Mucosa of rectum (tissue), 2 donors: ENCODE measurements around the gene CCL23.
A peak's percentile ranks its signal among the peaks of the same experiment; 100 is the strongest.
"Not testable (repeated sequence)": the region's sequence is repeated elsewhere in the genome, so short reads cannot be mapped to it uniquely, and the experiment has no call there.

Experiments
- H3K27ac ChIP-seq, 2 donors: one replicate each; pipeline ENCODE4 v1.7.0; 2013; ENCODE audit warnings: inconsistent platforms in 2 of 2, low read depth in 2 of 2, low read length in 2 of 2
- H3K27me3 ChIP-seq, 2 donors: one replicate each; pipeline ENCODE4 v1.7.0; 2013; ENCODE audit warnings: low read length in 2 of 2; ENCODE audit not compliant: control insufficient read depth in 2 of 2, insufficient read depth in 2 of 2
- H3K36me3 ChIP-seq, 2 donors: one replicate each; pipeline ENCODE4 v1.7.0; 2013; ENCODE audit warnings: low read length in 2 of 2; ENCODE audit not compliant: control insufficient read depth in 2 of 2, insufficient read depth in 2 of 2
- H3K4me1 ChIP-seq, 2 donors: one replicate each; pipeline ENCODE4 v1.7.0; 2013; ENCODE audit warnings: low read length in 2 of 2, mild to moderate bottlenecking in 1 of 2; ENCODE audit not compliant: control insufficient read depth in 2 of 2, insufficient read depth in 2 of 2
- H3K4me3 ChIP-seq, 2 donors: one replicate each; pipeline ENCODE4 v1.7.0; 2013; ENCODE audit warnings: low read length in 2 of 2
- H3K9ac ChIP-seq, 2 donors: one replicate each; pipeline ENCODE4 v1.7.0; 2013; ENCODE audit warnings: low read length in 2 of 2, low read depth in 1 of 2, mild to moderate bottlenecking in 1 of 2
- H3K9me3 ChIP-seq, 2 donors: one replicate each; pipeline ENCODE4 v1.7.0; 2013; ENCODE audit warnings: low read length in 2 of 2; ENCODE audit not compliant: control insufficient read depth in 2 of 2
- donor health status: healthy.
- donor health status: Normal muscosa, but diverticular disease.

Gene CCL23

DNA sequence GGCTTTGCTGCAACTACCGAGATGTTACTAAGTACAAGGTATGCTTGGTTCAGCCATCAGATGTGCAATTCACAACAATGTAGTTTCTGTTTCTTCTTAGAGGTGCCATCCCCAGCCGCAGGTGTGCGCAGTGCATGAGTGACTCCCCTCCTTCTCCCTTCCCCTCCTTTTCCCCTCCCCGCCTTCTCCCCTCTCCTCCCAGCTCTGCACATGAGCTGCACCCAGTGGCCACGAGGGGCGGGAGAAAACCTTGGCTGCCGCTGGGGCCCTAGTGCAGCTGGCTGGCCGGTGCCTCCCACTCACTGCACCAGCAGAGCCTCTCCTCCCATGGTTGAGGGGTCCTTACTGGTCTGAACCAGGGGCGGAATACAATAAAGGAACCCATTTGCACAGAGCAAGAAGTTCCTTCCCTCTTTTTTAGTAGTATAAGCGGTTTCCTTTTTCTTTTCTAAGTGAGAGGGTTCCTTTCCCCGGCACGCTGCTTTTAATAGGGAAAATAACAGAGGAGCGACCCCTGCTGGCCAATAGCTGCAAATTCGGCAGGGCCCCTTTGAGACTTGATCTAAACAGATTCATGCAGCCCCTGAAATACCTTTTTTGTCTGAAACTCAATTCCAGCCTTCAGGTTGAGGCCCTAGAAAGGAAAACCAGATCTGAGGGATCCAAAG, 8.6 kb downstream of the CCL23 start:
- Histone ChIP-seq H3K9me3 (no peaks in the 10 kb centered on the region), H3K27me3 (no peaks in the 10 kb centered on the region), H3K27ac (no peak overlapping the region)

DNA sequence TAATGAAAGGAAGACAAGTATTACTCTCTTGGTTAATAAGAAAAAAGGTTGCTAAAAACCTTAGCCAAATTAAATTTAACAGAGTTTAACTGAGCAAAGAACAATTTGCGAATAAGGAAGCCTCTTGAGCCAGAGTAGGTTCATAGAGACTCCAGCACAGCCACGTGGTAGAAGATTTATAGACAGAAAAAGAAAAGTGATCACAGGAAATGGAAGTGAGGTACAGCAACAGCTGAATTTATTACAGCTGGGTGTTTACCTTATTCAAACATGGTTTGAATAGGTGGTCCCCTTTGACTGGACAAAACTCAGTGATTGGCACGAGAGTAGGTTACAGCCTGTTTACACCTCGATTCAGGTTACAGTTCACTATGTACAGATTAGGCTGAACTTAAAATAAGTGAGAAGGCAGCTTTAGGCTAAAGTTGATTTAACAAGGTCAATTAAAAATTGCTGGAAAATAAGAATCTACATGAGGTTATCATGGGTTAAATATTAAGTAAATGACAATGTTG, 13.1 kb downstream of the CCL23 start:
- H3K27ac ChIP-seq, result peak overlapping the region; percentile 3 to 68
- no peaks in the 10 kb centered on the region for H3K9me3 ChIP-seq
- H3K4me3 ChIP-seq, result peak overlapping the region in 1 of 2 donors; percentile 17
- no peaks in the 10 kb centered on the region for H3K27me3 ChIP-seq
- no peak overlapping the region for H3K9ac ChIP-seq
- H3K36me3 ChIP-seq, result no peaks in the 10 kb centered on the region
- peaks cover 6 to 23% of the 10 kb centered on the region in 2 donors for H3K4me1 ChIP-seq

More for the DNA sequence above, 8.6 kb downstream of the CCL23 start:
- H3K4me3 ChIP-seq, result no peak overlapping the region
- H3K4me1 ChIP-seq, result peaks cover 3 to 9% of the 10 kb centered on the region in 2 donors
- H3K36me3 ChIP-seq, result no peaks in the 10 kb centered on the region
- H3K9ac ChIP-seq, result no peak overlapping the region

DNA sequence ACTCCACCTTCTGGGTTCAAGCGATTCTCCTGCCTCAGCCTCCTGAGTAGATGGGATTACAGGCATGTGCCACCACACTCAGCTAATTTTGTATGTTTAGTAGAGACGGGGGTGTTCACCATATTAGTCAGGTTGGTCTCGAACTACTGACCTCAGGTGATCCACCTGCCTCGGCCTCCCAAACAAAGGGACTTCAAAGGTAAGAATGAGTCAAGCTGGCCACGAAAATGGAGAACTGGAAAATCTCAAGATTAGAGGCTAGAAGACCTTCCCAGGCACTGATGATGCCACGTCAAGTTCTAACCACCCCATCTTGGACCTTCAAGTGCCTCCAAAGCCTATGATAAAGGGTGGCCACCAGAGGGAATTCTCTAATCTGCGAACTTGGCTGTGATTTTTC, 15.1 kb downstream of the CCL23 start:
- peaks cover 6 to 12% of the 10 kb centered on the region in 2 donors for H3K36me3 ChIP-seq
- peak overlapping the region; percentile 85 to 91 for H3K27ac ChIP-seq
- no peak overlapping the region for H3K4me3 ChIP-seq
- no peaks in the 10 kb centered on the region for H3K27me3 ChIP-seq
- H3K4me1 ChIP-seq, result peaks cover 9 to 23% of the 10 kb centered on the region in 2 donors
- H3K9ac ChIP-seq, result no peak overlapping the region
- H3K9me3 ChIP-seq, result no peaks in the 10 kb centered on the region

DNA sequence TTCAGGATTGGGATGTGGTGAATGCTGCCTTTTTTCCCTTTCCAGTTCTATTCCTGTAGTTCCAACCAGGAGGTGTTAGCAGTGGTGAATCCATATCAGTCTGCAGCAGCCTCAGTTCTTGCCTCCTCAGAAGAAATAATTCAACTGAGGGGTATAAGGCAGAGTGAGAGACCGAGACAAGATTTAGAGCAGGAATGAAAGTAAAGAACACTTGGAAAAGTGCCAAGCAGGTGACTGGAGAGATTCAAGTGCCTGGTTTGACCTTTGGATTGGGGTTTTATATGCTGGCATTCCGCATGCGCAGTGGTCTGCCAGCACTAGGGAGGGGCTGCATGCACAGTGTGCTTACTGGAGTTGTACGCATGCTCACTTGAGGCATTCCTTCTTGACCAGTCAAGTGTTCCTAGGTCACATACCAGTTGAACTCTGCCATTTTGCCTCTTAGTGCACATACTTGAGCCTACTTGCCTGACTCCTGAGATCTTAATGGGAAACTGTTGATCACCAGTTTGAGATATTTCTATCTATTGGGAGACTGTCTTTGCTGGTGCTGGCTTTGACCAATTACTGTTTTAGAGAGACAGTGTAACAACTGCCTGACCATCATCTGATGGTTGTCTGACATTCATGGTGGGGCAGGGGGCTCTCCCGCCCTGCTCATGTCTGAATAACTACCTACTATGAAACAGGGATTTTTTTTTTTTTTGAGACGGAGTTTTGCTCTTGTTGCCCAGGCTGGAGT, 15.7 kb downstream of the CCL23 start:
- H3K27me3 ChIP-seq, result no peaks in the 10 kb centered on the region
- H3K4me3 ChIP-seq, result peak overlapping the region; percentile 81 to 86
- peaks cover 9 to 23% of the 10 kb centered on the region in 2 donors for H3K4me1 ChIP-seq
- H3K36me3 ChIP-seq, result peaks cover 12% of the 10 kb centered on the region in 2 donors
- H3K9me3 ChIP-seq, result no peaks in the 10 kb centered on the region
- peak overlapping the region; percentile 85 to 91 for H3K27ac ChIP-seq
- H3K9ac ChIP-seq, result peak overlapping the region; percentile 55 to 66

DNA sequence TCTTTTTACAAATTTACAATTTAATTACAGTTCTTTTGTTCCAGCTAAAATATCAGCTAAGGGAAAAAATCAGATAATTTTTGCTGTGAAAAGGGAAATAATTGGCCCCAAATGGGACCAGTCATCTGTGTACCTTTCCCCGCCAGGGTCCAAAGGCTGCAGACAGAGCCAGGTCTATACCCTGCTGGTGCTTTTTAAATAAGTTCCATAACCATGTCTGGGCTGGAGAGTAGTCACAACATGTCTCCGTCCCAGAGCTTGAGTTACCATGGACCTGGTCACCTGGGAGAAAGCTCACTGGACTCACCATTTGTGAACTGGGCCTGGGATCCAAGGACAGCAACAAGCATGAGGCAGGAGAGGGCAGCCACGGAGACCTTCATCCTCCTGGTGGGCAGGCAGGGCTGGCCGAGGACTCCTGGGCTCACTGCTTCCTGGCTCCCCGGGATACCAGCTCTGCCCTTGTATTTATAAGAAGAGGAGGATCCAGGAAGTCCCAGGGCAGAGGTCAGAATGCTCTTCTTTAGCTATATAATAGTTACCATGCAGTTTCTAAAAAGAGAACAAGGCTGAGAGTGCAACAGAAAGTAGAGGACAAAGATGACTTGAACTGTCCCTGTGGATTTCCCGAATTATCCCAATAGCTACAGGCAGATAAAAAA, 16.5 kb downstream of the CCL23 start, which contains the start of gene CCL15:
CCL15 (minus strand) TSS at position 444 of the 662 bp plus-strand sequence; CDS start at position 383, 61 bp downstream.
- Histone ChIP-seq H3K36me3 (peaks cover 16 to 17% of the 10 kb centered on the region in 2 donors), H3K9me3 (no peaks in the 10 kb centered on the region), H3K4me1 (peaks cover 9 to 23% of the 10 kb centered on the region in 2 donors), H3K4me3 (peak within 1 kb of the TSS; percentile 81 to 86), H3K9ac (peak within 1 kb of the TSS; percentile 72 to 73), H3K27ac (peak within 1 kb of the TSS; percentile 85 to 91), H3K27me3 (no peaks in the 10 kb centered on the region)

DNA sequence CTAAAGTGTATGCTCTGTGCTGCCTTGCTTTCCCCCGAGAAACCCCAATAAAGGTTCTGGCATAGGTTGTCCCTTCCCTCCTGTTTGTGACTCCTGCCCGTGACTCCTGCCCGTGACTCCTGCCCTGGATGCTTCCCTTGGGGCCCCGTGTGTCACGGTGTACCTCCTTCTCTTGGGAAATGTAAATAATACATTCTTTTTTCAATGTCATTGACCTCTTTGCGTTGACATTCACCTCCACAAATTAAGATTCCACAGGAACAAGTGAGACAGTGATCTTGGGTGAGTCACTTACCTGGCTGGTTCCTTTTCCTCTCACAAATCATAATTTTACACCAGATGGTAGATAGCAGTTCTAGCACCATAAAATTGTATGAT, 17.1 kb downstream of the CCL23 start:
- Histone ChIP-seq H3K36me3 (peaks cover 16 to 17% of the 10 kb centered on the region in 2 donors), H3K4me3 (peak overlapping the region; percentile 81 to 86)

DNA sequence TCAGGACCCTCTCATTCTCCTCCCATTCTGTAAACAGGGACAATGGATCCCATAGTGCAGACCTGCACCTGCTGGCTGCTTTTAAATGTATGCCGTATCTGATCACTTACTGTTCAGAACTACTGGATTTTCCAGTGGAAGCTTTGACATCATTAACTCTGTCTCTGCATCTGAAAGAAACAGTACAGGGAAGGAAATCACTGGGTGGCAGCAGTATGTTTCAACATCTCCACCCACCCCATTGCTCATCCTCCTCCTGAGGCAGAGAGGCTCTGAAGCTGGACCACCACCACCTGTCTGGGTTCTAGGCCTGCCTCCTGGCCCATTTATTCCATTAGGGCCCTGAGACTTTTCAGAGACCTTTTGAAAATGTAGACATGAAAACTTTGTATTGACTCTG, 19.0 kb downstream of the CCL23 start:
- no peak overlapping the region for H3K9ac ChIP-seq
- H3K4me1 ChIP-seq, result peaks cover 6 to 11% of the 10 kb centered on the region in 2 donors
- H3K36me3 ChIP-seq, result peaks cover 17 to 20% of the 10 kb centered on the region in 2 donors
- H3K27ac ChIP-seq, result no peak overlapping the region
- no peaks in the 10 kb centered on the region for H3K9me3 ChIP-seq
- H3K4me3 ChIP-seq, result no peak overlapping the region
- H3K27me3 ChIP-seq, result no peaks in the 10 kb centered on the region

More for the DNA sequence above, 17.1 kb downstream of the CCL23 start:
- Histone ChIP-seq H3K4me1 (peaks cover 9 to 23% of the 10 kb centered on the region in 2 donors), H3K27ac (peak overlapping the region; percentile 85 to 91), H3K9me3 (no peaks in the 10 kb centered on the region), H3K27me3 (no peaks in the 10 kb centered on the region), H3K9ac (peak overlapping the region; percentile 56 to 73)

DNA sequence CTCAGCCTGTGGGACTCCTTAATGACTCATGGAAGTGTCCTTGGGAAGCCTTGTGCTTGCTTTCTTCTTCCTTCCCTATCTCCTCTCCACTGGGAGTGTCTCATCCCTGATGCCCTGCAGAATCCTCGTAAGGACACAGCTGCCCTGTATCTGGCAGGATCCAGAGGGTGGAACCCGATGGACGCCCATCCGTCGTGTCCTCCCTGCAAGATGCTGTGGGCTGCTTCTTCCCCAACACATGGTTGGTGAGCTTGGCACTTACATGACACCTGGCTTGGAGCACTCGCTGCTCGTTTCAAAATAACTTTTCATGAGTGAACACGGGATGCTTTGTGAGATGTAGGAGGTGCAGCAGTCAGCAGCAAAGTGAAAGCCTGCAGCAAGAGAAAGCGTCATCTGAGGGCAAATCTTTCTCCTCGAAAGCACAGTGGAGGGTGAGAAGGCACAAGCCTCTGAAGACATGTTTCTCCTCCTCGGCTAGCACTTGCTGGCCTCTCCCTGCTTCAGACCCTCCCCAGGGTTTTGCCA, 19.7 kb downstream of the CCL23 start:
- no peaks in the 10 kb centered on the region for H3K27me3 ChIP-seq
- H3K36me3 ChIP-seq, result peaks cover 17 to 22% of the 10 kb centered on the region in 2 donors
- H3K9ac ChIP-seq, result no peak overlapping the region
- no peak overlapping the region for H3K4me3 ChIP-seq
- H3K27ac ChIP-seq, result no peak overlapping the region
- H3K9me3 ChIP-seq, result no peaks in the 10 kb centered on the region
- peaks cover 6 to 8% of the 10 kb centered on the region in 2 donors for H3K4me1 ChIP-seq

DNA sequence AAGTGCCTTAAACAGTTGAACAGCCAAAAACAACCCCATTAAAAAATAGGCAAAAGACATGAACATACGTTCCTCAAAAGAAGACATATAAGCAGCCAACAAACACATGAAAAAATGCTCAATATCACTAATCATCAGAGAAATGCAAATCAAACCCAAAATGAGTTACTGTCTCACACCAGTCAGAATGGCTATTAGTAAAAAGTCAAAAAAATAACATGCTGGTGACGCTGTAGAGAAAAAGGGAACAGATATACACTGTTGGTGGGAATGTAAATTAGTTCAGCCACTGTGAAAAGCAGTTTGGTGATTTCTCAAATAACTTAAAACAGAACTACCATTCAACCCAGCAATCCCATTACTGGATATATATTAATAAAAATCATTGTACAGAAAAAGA, 22.4 kb downstream of the CCL23 start:
- not testable (repeated sequence) for H3K27me3 ChIP-seq, H3K4me1 ChIP-seq, H3K27ac ChIP-seq, H3K9me3 ChIP-seq, H3K9ac ChIP-seq, H3K4me3 ChIP-seq
- peaks cover 17 to 28% of the 10 kb centered on the region in 2 donors for H3K36me3 ChIP-seq
